SKM-1 (cell line): ENCODE data around the gene PRLR.
"Not testable (repeated sequence)": the region's sequence is repeated elsewhere in the genome, so short reads cannot be mapped to it uniquely, and the experiment has no call there.

Source experiments
- DNase-seq: peaks from one replicate; lab custom pipeline; 2025; ENCODE audit not compliant: unreplicated experiment; lab: John Stamatoyannopoulos, UW

Gene PRLR

DNA sequence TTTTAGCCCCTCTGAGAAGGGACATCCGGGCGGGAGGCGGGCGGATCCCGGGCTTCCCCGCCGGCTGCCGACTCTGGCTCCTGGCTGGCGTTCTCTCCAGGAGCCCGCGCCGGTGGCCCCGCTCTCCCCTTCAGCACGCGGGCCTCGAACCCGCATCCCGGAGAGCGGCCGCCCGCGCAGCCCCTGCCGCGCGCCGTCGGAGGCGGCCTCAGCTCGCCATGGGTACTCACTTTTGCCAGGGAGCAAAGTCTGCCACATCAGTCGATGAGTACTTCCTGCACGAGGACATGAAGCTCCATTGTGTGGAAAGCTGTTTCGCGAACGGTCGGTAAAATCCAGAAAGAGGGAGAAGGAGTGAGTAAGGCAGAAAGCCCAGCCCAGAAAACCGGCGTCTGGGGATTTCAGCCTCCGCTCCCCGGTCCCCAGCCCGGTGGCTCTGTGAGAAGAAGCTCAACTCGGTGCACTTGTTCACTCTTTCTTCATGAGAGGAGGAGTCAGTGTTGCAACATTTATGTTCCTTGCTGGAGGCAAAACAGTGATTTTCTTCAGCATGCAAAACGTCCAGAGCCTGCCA lies at the start of gene PRLR:
Gene PRLR (minus strand): TSS at position 450 of the 574 bp plus-strand sequence. CDS start 140,867 bp downstream, outside the sequence.
- DNase-seq: no peak

DNA sequence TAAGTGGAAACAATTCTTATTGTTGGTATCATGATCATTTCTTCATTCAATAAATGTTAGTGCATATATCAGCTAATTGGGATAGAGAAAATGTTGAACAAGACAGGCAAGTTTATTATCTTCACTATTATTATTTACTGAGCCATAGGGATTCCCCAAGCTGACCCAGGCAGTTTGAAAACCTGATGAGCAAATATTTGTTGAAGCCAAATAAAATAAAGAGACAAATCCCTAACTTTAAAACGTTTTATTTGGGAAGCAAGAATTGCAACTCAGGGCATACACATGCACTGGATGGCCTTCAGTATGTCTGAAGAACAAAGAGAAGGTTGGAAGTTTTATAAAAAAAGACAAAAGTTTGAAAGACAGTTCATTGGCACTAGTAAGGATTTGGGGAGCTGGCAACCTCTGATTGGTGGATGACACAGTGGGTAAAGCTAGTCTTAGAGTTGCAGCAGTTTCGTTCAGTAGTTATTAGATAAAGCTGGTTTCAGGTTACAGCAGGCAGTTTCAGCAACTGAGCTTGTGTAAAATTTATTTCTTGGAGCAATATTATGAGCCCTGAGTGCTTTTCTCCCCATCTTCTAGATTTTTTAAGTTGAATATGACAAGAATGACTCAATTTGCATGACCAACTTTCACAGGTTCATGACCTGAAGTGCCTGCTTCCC lies 44.7 kb upstream of the PRLR start:
- DNase-seq: no peak

DNA sequence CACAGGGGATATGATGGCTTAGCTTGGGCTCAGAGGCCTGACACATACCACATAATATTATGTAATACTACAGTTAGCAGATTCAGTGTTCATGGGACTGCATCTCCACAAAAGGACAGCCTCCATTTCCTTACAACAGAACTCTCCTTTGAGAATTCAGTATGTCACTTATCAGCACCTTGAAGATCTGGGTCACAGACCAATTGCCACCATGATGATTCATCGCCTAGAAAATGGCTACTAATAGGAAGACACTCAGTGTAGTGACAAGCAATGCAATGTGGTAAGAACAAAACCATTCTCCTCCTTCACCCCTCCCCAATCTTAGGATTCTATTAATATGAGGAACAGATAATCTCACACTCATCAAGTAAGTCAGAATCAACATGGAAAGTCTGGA lies 38.7 kb upstream of the PRLR start:
- DNase-seq: no peak

DNA sequence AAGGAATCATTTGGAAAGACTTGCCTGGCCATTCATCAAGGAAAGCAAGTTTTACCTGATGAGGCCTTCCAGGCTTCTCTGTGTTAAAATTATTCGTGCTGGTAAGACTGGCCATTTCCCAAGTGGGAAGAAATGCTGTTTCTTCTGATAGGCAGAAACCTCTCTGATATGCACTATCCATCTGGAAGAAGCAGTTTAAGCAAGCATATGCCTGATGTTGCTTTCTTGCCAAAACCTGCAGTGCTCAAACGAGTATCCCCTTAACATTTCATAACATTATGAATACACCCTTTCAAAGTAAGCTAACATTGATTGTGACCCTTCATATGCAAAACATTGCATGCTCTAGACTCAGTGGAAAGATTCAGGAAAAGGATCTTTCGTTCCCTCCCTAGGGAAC lies 36.0 kb upstream of the PRLR start:
- DNase-seq: no peak

DNA sequence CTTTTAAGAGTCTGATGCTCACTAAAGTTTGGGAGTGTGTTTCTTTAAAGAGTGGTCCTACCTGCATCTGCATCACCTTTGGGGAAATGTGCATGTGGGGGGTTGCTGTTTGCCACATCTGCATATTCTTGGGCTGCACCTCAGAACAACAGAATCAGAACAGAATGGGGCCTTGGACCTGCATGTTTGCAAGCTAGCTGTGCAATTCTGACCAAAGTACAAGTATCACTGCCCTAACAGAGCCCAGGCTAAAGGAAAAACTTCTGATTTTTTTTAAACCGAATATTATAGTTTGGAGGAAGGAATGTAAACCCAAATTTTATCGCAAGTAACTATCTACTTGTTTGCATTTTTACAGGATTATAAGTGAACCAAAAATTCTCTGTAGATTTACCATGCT lies 34.2 kb upstream of the PRLR start:
- no peak for DNase-seq

DNA sequence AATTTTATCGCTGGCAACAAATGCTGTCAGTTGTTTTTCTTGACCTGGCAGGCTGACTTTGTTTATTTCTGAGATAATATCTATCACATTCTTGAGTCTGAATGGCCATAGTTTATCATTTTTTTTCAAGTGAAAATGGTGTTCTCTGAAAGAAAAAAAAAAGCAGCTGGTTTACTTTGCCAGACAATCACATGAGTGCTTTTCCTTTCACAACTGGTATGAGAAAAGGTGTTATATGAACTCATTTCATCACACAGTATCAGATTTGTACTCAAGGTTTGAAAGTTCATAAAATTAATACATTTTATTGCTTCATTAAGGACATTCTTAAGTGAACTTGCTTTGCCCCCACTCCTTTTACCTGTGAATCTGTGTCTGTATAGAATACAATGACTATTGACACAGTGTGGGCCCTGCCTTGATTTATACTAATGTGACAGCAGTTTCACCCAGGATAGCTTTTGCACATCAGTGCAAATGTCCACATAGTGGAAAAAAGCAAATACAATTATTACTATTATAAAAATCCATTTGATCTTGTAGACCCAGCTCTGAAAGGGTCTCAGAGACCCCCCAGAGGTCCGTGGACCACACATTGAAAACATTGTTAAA lies 33.1 kb upstream of the PRLR start:
- DNase-seq: no peak

DNA sequence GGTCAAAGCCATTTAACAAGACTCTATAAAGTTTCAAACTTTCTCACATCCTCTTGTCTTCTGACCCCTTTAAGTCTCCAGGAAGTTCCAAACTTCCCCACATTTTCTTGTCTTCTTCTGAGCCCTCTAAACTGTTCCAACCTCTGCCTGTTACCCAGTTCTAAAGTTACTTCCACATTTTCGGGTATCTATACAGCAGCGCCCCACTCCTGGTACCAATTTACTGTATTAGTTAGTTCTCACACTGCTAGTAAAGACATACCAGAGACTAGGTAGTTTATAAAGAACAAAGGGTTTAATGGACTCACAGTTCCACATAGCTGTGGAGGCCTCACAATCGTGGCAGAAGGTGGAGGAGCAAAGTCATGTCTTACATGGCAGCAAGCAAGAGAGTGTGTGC lies 23.3 kb upstream of the PRLR start:
- DNase-seq: no peak

DNA sequence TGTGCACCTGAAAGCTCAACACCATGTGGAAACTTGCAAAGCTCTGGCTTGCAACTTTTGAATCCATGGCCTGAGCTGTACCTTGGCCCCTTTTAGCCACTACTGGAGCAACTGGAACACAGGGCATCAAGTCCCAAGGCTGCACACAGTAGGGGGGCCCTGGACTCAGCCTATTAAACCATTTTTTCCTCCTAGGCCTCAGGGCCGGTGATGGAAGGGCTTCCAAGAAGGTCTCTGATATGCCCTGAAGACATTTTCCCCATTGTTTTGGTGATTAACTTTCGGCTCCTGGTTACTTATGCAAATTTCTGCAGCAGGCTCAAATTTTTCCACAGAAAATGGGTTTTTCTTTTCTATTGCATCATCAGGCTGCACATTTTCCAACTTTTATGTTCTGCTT lies 22.7 kb upstream of the PRLR start:
- no peak for DNase-seq

DNA sequence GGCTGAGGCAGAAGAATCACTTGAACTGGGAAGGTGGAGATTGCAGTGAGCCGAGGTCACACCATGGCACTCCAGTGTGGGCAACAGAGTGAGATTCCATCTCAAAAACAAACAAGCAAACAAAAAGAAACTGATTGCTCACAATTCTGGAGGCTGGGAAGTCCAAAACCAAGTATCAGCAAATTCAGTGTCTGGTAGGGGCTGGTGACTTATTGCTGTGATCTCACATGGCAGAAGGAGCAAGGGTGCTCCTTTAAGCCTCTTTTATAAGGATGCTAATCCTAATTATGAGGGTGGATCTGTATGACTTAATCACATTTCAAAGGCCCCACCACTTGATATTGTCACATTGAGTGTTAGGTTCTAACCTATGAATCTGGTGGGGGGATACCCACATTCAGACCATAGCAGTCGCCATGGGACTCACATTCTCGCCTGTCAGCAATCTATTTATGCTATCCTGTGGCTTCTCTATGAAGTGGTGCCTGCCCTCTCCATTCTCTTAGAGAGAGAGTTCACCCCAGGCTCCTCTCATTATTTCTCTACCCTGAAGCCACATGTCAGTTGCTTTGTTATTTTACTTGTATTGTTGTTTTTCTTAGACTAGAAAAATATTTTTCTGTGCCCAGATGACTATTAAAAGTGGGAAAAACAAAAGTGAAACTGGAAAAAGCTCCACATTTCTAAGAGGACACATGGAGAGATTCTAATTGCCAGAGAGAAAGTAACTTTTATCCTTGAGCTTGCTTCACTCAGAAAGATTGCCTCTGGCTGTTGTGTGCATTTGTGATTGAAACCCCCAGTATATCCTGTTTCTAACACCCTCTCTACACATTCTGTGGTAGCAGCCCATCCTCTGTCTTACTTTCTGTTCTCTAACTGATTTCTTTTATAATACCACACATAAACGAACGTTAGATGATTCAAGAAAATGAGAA lies 18.8 kb upstream of the PRLR start:
- DNase-seq: no peak

DNA sequence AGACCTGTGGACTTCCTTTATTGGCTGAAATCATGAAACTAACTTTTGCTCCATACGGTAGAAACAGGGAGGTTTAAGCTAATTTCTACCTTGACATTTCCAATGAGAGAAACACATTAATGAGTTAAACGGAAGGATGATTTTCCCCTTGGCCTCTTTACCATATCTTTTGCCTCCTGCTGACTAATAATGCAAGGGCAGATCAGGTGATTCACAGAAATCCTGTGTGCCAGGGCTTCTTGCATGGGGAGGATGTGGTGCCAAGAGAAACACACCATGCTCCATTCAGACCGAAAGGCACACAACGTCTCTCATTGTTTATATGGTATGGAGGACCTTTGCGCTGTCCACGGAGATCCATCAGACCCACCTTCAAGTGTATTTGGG lies 17.4 kb upstream of the PRLR start:
- DNase-seq: no peak

DNA sequence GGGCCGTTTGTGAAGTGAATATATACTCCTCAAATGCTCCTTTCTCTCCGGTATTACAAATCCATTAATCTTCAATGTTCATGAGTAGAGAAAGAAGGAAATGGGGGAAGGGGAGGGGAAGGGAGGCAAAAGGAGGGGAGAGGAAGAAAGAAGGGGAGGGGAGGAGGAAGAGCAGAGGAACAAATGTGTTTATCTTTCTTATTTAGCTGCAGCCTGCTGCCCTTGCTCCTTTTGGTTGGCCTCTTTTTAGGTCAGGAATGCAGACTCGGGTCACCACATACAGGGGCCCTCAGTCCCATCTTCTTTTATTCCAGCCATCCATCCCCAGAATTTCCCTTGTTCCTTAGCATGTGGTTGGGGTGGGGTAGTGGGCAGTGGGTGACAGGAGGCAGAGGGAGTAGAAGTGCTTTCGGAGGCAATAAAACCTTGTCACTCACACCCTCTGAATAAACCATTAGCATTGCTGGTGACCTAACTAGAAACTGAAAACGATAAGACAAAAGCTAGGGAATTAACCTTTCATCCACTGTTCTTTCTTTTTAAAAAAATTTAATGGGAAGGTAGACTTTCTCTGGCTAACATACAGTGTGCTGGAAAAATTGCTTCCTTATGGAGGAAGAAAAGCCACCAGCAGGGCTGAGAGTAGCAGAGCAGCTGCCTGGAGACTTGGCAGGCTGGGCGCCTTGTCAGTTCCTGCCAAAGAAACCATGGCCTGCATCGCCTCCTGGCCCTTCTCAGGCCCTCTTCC lies 16.8 kb upstream of the PRLR start:
- DNase-seq: no peak

DNA sequence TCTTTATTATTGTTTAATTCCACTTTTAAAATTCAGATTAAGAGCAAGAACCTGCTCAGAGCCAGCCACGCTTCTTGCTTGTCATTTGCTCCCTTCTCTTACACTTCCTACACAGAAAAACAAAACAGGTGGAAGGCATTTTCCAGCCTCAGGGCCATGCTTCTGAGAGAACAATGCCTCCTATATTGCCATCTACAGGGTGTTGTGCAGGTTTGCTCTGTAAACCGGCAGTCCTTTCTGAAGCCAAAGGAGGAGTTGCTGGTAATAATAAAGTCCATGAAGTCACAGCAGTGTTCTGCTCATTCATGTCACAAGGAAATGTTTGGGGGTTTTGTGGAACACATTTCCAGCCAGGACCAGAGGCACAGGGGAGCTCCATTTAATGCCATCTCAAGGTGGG lies 16.1 kb upstream of the PRLR start:
- no peak for DNase-seq

DNA sequence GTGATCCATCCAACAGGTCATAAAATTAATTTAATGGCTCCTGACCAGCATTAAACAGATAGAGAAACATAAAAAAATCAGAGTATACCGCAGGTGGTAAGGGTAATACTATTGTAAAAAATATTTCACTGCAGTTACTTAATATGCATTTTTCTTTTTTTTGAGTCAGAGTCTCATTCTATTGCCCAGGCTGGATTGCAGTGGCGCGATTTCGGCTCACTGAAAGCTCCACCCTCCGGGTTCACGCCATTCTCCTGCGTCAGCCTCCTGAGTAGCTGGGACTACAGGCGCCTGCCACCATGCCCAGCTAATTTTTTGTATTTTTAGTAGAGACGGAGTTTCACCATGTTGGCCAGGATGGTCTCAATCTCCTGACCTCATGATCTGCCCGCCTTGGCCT lies 15.1 kb upstream of the PRLR start:
- not testable (repeated sequence) for DNase-seq

DNA sequence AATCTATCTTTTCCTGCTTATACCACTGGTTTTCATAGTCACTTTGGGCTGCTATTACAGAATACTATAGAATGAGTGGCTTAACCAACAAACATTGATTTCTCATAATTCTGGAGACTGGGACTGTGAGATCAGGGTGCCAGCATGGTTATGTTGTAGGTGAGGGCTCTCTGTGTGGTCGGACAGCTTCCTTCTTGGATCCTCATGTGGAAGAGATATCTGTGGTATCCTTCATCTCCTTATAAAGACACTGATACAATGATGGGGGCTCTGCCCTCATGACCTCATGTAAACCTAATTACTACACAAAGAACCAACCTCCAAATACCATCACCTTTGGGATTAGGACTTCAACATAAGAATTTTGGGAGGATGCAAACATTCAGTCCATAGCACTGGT lies 13.9 kb upstream of the PRLR start:
- no peak for DNase-seq

DNA sequence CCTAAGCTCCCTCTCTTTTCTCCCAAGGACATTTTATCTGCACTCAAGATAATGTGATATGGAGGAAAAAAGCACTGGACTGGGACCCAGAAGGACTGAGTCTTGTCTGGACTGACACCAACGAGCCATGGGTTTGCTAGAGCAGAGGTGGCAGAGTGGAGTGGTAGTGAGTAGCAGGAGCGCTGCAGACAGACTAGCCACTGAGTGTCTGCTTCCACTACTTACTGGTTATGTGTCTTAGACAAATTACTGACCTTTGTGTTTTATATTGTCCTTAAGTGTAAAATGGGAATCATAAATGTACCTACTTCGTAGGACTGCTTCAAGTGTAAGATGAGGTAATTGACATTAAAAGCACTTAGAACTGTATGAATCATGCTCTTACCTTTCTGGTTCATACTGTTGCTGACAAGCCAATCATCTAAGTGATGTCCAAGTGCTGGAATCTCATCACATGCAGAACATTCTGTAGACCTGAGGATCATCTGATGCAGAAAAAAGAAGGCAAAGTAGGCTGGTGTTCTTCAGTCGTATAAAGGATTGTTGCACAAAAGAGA lies 12.5 kb upstream of the PRLR start:
- no peak for DNase-seq

DNA sequence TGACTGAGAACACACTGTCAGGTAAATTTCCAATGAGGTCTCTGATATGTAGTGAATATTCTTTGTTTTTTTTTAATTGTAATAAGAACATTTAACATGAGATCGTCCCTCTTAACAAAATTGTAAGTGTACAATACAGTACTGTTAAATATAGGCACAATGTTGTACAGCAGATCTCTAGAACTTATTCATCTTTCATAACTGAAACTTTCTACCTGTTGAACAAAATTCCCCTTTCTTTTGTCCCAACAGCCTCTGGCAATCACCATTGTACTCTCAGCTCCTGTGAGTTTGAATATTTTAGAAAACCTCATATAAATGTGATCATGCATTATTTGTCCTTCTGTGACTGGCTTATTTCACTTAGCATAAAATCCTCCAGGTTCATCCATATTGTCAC lies 10.6 kb upstream of the PRLR start:
- no peak for DNase-seq

DNA sequence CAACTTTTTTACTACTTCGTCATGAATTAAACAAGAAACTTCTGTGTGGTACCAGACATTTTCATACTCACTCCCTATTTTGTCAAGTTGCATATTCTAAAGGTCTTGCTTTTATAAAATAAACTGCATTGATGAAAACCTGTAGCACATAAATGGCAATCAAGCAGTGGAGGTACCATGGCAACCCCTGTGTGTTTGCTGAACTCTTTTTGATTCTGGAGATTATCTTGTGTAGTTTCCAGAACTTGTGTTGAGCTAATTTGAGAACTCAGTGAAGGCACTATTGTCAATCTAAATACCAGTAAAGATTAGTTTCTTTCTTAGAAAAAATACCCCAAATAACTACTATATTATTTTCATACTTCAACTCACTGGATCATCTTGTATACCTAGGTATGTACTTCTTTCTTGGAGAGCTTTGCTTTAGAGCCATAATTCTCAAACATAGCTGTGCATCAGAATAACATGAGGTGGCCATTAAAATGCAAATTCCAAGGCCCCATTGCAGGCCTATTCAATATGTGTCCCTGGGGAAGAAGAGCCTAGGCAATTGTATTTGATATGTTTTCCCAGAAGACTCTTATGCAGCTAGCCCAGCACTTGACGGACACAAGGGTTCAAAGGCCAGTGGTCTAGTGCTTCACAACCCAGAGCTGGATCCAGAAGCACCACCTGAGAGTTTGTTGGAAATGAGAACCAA lies 9.8 kb upstream of the PRLR start:
- DNase-seq: no peak

DNA sequence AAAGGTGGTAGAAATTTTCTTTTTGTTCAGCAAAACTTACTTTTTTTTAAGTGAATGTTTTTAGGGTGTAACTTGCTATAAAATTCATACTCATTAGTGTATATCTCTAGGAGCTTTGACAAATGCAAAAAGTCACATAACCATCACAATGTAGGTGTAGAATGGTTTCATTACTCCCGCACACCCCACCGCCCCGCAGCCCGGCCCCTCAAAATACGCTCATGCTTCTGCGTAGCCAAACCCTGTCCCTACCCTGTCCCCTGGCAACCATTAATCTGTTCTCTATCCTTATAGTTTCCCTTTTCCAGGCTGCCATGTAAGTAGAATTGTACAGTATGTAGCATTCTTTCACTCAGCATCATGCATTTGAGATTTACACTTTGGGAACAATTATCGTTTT lies 9.2 kb upstream of the PRLR start:
- DNase-seq: no peak

DNA sequence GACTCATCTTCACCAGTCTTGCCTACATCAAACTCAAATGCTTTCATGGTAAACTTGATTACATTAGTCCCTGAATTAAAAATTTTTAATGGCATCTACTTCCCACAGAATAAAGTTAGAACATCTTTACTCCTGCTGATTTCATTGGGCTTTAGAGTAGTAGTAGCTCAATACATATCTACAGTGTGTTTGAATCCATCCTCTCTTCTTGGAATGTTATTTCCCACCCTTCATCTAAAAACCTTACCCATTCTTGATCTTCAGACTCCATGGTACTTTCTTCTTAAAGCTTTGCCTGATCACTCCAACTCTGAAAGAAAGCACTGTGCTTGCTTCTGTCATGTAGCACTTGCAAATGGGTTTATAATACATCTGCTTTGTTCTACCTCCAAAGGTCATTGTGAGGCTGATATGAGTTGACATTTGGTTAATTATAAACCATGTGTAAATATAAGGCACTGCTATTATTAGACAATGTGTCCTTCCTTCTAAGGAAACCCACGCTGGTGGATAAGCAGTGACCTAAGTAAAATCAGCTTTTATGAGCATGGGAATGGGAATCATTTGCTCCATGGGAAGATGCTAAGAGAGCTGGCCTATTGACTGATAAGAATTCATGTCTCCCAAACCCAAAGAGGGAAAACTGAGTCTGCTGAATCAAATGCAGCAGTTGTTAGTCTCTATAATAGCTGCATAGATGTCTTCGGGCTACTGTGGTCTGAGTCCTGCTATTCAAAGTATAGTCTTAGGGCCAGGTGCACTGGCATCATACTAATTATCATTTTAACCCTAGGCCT lies 7.5 kb upstream of the PRLR start:
- DNase-seq: no peak
